SU-DHL-6 (cell line): ENCODE results near the gene SDK2.

ENCODE experiments used
- H2AFZ ChIP-seq: fragments of 200-600 bp; sonication (generic); 2 replicates; pipeline ENCODE4 v1.6.1; 2014; ENCODE audit warnings: low read depth, mild to moderate bottlenecking, moderate library complexity, mixed read lengths, antibody characterized with exemption, low read length; ENCODE audit not compliant: severe bottlenecking
- H3F3A ChIP-seq: fragments of 200-600 bp; shearing (Covaris generic); 2 replicates; pipeline ENCODE4 v1.6.0; 2016; ENCODE audit warnings: antibody characterized with exemption, mild to moderate bottlenecking; ENCODE audit not compliant: insufficient read depth
- H3K27ac ChIP-seq: fragments of 200-600 bp; sonication (generic); 2 replicates; pipeline ENCODE4 v1.5.1; 2016; ENCODE audit warnings: low read depth, mild to moderate bottlenecking, low read length, moderate library complexity, mixed read lengths
- H3K27me3 ChIP-seq: fragments of 200-600 bp; sonication (generic), shearing (Covaris generic); 2 replicates; pipeline ENCODE4 v1.6.0; 2014; ENCODE audit warnings: mild to moderate bottlenecking, low read length
- H3K36me3 ChIP-seq: fragments of 200-600 bp; sonication (generic); 2 replicates; pipeline ENCODE4 v1.6.1; 2014; ENCODE audit warnings: mild to moderate bottlenecking, low read length, mixed read lengths
- H3K4me2 ChIP-seq: fragments of 300-600, 200-600 bp; shearing (Covaris generic), sonication (generic); 2 replicates; pipeline ENCODE4 v1.6.0; 2014; ENCODE audit warnings: low read length, low read depth, mild to moderate bottlenecking; ENCODE audit not compliant: poor library complexity, severe bottlenecking
- H3K4me3 ChIP-seq: fragments of 200-600 bp; sonication (generic); 2 replicates; pipeline ENCODE4 v1.5.1; 2014; ENCODE audit warnings: antibody characterized with exemption, low read length, mild to moderate bottlenecking, mixed read lengths; ENCODE audit not compliant: insufficient read depth, poor library complexity, severe bottlenecking
- H3K79me2 ChIP-seq: fragments of 200-600 bp; sonication (generic); 2 replicates; pipeline ENCODE4 v1.6.1; 2014; ENCODE audit warnings: mild to moderate bottlenecking, low read length, moderate library complexity; ENCODE audit not compliant: insufficient read depth
- H3K9ac ChIP-seq: fragments of 200-600 bp; sonication (generic); 2 replicates; pipeline ENCODE4 v1.7.0; 2014; ENCODE audit warnings: mild to moderate bottlenecking, low read length
- H3K9me2 ChIP-seq: fragments of 200-600 bp; sonication (generic); replicated peaks from 2 replicates; pipeline ENCODE4 v1.6.1; 2014; ENCODE audit warnings: low read length; ENCODE audit not compliant: insufficient read depth
- H3K9me3 ChIP-seq: fragments of 200-600 bp; sonication (generic); 2 replicates; pipeline ENCODE4 v1.6.1; 2014; ENCODE audit warnings: low read length, mixed read lengths; ENCODE audit not compliant: insufficient read depth
- H4K20me1 ChIP-seq: fragments of 200-600 bp; sonication (generic); 2 replicates; pipeline ENCODE4 v1.6.1; 2014; ENCODE audit warnings: low read depth, mild to moderate bottlenecking, antibody characterized with exemption, low read length, moderate library complexity, mixed read lengths
- EZH2phosphoT487 ChIP-seq: fragments of 200-600 bp; sonication (generic), shearing (Covaris generic); conservative IDR thresholded peaks from 2 replicates; pipeline ENCODE4 v1.6.1; 2018; ENCODE audit warnings: mild to moderate bottlenecking, antibody characterized with exemption, low read length, moderate library complexity, mixed read lengths
- TF ChIP-seq, protein P1 (sequence below): fragments of 200-600 bp; sonication (generic); IDR thresholded peaks from one replicate; pipeline ENCODE4 v1.5.1; 2017; ENCODE audit warnings: antibody characterized with exemption, mild to moderate bottlenecking, low read length, moderate library complexity; ENCODE audit not compliant: insufficient read depth, poor library complexity, severe bottlenecking

The SDK2 gene

DNA sequence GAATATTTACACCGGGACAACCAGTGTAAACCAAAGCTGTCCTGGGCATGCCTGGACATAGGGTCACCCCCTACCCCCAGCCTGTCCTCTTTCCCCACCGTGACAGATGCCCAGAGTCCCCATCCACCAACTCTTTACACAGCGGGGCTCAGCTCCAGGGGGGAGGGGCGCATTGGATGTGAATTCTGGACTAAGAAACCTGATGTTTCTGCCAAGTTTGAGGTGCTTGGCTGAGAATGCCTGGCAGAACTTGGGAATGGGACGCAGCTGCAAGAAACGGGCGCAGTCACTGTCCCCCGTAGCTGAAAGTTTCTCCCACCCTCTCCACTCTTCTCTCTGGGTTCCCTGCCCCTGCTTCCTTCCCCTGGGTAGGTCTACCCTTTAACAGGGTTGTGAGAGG is 264.4 kb downstream of the SDK2 start:
- no peak overlapping the region for H3K4me2 ChIP-seq
- no peaks in the 10 kb centered on the region for H3K27me3 ChIP-seq
- H3K4me3 ChIP-seq: no peak overlapping the region

DNA sequence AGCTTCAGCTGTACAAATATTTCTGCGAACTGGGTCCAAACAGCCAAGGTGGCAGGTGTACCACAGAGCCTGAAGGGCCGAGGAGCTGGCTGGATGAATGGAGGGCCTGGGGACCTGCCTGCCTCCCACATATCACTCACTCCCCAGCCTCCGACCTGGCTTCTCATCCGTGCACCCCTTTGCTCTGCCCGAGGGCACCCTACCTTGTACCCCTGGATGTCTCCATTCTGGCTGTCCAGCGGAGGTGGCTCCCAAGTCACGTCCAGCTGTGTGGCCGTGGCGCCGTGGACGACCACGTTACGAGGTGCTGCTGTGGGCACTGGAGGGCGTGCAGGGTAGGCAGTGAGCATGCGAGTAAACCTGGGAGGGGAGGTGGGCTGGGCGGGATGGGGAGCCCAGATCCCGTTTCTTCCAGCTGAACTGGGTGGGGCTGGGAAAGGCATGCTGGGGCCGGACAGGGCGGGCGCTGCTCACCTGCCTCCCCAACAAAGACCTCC is 265.2 kb downstream of the SDK2 start:
- Histone ChIP-seq H3K9me2 (no peaks in the 10 kb centered on the region), H3K27ac (no peak overlapping the region), H3K4me3 (no peak overlapping the region), H3K27me3 (no peaks in the 10 kb centered on the region), H3F3A (no peaks in the 10 kb centered on the region), H2AFZ (no peak overlapping the region), H3K4me2 (no peak overlapping the region), H3K79me2 (no peaks in the 10 kb centered on the region), H3K9me3 (no peaks in the 10 kb centered on the region), H3K9ac (no peak overlapping the region), H3K36me3 (no peaks in the 10 kb centered on the region), H4K20me1 (no peaks in the 10 kb centered on the region)
- no peak for TF ChIP-seq EZH2phosphoT487
- TF ChIP-seq, protein P1, sequence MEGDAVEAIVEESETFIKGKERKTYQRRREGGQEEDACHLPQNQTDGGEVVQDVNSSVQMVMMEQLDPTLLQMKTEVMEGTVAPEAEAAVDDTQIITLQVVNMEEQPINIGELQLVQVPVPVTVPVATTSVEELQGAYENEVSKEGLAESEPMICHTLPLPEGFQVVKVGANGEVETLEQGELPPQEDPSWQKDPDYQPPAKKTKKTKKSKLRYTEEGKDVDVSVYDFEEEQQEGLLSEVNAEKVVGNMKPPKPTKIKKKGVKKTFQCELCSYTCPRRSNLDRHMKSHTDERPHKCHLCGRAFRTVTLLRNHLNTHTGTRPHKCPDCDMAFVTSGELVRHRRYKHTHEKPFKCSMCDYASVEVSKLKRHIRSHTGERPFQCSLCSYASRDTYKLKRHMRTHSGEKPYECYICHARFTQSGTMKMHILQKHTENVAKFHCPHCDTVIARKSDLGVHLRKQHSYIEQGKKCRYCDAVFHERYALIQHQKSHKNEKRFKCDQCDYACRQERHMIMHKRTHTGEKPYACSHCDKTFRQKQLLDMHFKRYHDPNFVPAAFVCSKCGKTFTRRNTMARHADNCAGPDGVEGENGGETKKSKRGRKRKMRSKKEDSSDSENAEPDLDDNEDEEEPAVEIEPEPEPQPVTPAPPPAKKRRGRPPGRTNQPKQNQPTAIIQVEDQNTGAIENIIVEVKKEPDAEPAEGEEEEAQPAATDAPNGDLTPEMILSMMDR: no peak

More for the DNA sequence above, 264.4 kb downstream of the SDK2 start:
- no peaks in the 10 kb centered on the region for H3K36me3 ChIP-seq
- no peaks in the 10 kb centered on the region for H3F3A ChIP-seq
- H4K20me1 ChIP-seq: no peaks in the 10 kb centered on the region
- H2AFZ ChIP-seq: no peak overlapping the region
- TF ChIP-seq, protein P1: no peak
- no peak for TF ChIP-seq EZH2phosphoT487
- H3K79me2 ChIP-seq: no peaks in the 10 kb centered on the region
- H3K9ac ChIP-seq: no peak overlapping the region
- no peaks in the 10 kb centered on the region for H3K9me3 ChIP-seq
- no peaks in the 10 kb centered on the region for H3K9me2 ChIP-seq
- no peak overlapping the region for H3K27ac ChIP-seq

DNA sequence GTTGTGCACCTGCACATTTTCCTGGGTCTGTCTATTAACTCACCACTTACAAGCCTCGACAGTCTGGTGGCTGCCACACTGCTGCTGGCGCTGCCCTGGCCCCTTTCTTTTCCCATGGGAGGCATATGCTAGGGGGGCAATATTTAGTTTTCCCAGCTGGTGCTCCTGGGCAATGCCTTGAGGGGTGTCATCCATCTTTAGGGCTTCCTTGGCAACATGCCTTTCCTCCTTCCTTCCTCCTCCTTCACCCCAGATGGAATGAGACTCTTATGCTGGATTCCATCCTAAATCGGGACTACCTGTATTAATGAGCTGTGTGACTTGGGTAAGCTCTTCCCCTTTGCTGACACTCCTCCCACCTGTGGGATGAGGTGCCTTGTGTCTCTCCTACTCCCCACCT is 267.6 kb downstream of the SDK2 start:
- Histone ChIP-seq H2AFZ (no peak overlapping the region), H3F3A (no peaks in the 10 kb centered on the region), H3K27me3 (no peaks in the 10 kb centered on the region), H3K36me3 (no peaks in the 10 kb centered on the region), H3K27ac (no peak overlapping the region), H3K4me2 (no peak overlapping the region), H3K4me3 (no peak overlapping the region), H3K9me3 (no peaks in the 10 kb centered on the region), H3K9ac (no peak overlapping the region), H3K79me2 (no peaks in the 10 kb centered on the region), H3K9me2 (no peaks in the 10 kb centered on the region), H4K20me1 (no peaks in the 10 kb centered on the region)
- TF ChIP-seq EZH2phosphoT487: no peak
- TF ChIP-seq, protein P1: no peak
